Adrenal gland (tissue), 5 donors: ENCODE results near the gene ZNF583.

Experiments
- POLR2A ChIP-seq, 2 donors: fragments of 450-650 bp; IDR thresholded peaks; one replicate each; pipeline ENCODE4 v1.6.1; 2017; ENCODE audit warnings: antibody characterized with exemption in 2 of 2, mild to moderate bottlenecking in 2 of 2, moderate library complexity in 1 of 2
- TF ChIP-seq, protein P1 (sequence below), 6 experiments: fragments of 450-650 bp in 4 of 6; fragments of 200-600 bp in 2 of 6; sonication (generic) in 1 of 6; IDR thresholded peaks; 1 replicate in 5 of 6; 2 replicates in 1 of 6; pipeline versions ENCODE4 v1.5.1 to v1.8.0; 2016 to 2021; ENCODE audit warnings: antibody characterized with exemption in 6 of 6, mild to moderate bottlenecking in 2 of 6, moderate library complexity in 1 of 6
- donor health status: DM: no; HTN: no; CAD: no.

DNA sequence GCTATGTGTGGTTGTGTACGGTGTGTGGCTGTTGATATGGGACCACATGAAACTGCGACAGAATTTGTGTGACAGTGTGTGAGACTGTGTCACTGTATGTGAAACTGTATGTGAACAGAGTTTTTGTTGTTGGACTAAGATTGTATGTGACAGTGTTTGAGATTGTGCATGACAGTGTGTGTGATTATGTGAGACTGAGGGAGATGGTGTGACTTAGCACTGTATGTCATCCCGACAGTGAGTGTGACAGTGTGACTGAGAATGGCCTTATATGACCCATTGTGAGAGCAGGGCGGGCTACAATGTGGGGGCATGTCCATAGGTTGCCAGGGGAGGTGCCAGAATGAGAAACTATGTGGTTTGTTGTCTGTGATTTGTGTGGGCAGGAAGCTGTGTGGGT, 930 bp downstream of the ZNF583 start:
- TF ChIP-seq, protein P1, sequence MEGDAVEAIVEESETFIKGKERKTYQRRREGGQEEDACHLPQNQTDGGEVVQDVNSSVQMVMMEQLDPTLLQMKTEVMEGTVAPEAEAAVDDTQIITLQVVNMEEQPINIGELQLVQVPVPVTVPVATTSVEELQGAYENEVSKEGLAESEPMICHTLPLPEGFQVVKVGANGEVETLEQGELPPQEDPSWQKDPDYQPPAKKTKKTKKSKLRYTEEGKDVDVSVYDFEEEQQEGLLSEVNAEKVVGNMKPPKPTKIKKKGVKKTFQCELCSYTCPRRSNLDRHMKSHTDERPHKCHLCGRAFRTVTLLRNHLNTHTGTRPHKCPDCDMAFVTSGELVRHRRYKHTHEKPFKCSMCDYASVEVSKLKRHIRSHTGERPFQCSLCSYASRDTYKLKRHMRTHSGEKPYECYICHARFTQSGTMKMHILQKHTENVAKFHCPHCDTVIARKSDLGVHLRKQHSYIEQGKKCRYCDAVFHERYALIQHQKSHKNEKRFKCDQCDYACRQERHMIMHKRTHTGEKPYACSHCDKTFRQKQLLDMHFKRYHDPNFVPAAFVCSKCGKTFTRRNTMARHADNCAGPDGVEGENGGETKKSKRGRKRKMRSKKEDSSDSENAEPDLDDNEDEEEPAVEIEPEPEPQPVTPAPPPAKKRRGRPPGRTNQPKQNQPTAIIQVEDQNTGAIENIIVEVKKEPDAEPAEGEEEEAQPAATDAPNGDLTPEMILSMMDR (IDR thresholded peaks at IDR 0.05): no peak
- no peak for TF ChIP-seq POLR2A (IDR thresholded peaks at IDR 0.05)
